ENCODE results near the gene FGF12. TPM values are rescaled to one million over a fixed set of nuclear protein-coding genes. Genes with fewer than 3 reads are reported as not detected.

FGF12 gene
- total and polyA plus RNA-seq, 2 experiments from 2014 or later: 6.0 to 14.3 TPM

DNA sequence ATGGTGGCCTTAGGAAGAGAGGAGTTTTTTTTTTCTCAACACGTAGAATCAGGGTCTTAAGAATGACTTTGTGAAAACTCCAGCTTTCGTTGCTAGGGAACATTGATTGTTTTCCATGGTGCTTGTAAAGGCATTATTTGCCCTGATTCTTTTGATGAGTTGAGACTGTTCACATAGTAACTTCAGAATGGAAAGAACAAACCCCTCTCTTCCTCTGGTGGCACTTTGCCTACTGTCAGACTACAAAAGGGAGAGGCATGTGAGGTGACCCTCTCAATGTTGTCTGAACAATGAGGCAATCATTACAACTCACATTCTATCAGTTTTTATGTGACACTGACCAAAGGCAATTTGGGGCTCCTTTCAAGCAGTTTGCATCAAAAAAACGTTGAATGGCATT is 477.8 kb downstream of the FGF12 start:
- Histone ChIP-seq H3K36me3 (ENCODE audit: insufficient read depth) (no peaks in the 10 kb centered on the region), H3K79me2 (replicated peaks; ENCODE audit: insufficient read depth) (no peaks in the 10 kb centered on the region), H3K4me1 (ENCODE audit: insufficient read depth) (no peaks in the 10 kb centered on the region), H2AFZ (no peak overlapping the region), H3F3A (replicated peaks; ENCODE audit: low read depth) (no peaks in the 10 kb centered on the region), H3K27me3 (ENCODE audit: insufficient read depth) (no peaks in the 10 kb centered on the region), H3K4me3 (no peak overlapping the region), H4K20me1 (replicated peaks; ENCODE audit: insufficient read depth) (no peaks in the 10 kb centered on the region), H3K27ac (ENCODE audit: low read depth) (no peak overlapping the region), H3K4me2 (no peak overlapping the region), H3K9me2 (ENCODE audit: insufficient read depth) (no peaks in the 10 kb centered on the region)
- H3K9me3 Mint-ChIP-seq: no peaks in the 10 kb centered on the region
- no peaks in the 10 kb centered on the region for H3K4me1 Mint-ChIP-seq
- no peak overlapping the region for H3K4me3 Mint-ChIP-seq
- no peak for ATAC-seq
- no peak for TF ChIP-seq EZH2phosphoT487 (IDR thresholded peaks at IDR 0.05; ENCODE audit: unreplicated experiment)
- H3K27ac Mint-ChIP-seq: no peak overlapping the region
- peak; percentile 10 for DNase-seq (ENCODE audit: low spot score)
- H3K27me3 Mint-ChIP-seq (ENCODE audit: insufficient read depth, low read depth, poor library complexity): no peaks in the 10 kb centered on the region
- no peaks in the 10 kb centered on the region for H3K36me3 Mint-ChIP-seq (ENCODE audit: low read depth)

- Histone ChIP-seq H3K36me3 (ENCODE audit: insufficient read depth) (no peaks in the 10 kb centered on the region), H4K20me1 (replicated peaks; ENCODE audit: insufficient read depth) (no peaks in the 10 kb centered on the region), H3K79me2 (replicated peaks; ENCODE audit: insufficient read depth) (no peaks in the 10 kb centered on the region), H3K27ac (ENCODE audit: low read depth) (no peak overlapping the region), H2AFZ (no peak overlapping the region), H3K27me3 (ENCODE audit: insufficient read depth) (no peaks in the 10 kb centered on the region), H3K4me2 (no peak overlapping the region), H3K9me2 (ENCODE audit: insufficient read depth) (no peaks in the 10 kb centered on the region), H3K4me3 (no peak overlapping the region), H3F3A (replicated peaks; ENCODE audit: low read depth) (no peaks in the 10 kb centered on the region), H3K4me1 (ENCODE audit: insufficient read depth) (no peaks in the 10 kb centered on the region)
- Mint-ChIP-seq H3K4me3 (no peak overlapping the region), H3K4me1 (peaks cover 3% of the 10 kb centered on the region; the same call in 2 of the 3 replicates), H3K9me3 (no peaks in the 10 kb centered on the region), H3K36me3 (ENCODE audit: low read depth) (no peaks in the 10 kb centered on the region), H3K27me3 (ENCODE audit: insufficient read depth, low read depth, poor library complexity) (no peaks in the 10 kb centered on the region), H3K27ac (no peak overlapping the region)
- DNase-seq (ENCODE audit: low spot score): no peak
- no peak for TF ChIP-seq EZH2phosphoT487 (IDR thresholded peaks at IDR 0.05; ENCODE audit: unreplicated experiment)
- TF ChIP-seq REST (IDR thresholded peaks at IDR 0.05; ENCODE audit: unreplicated experiment): no peak
- TF ChIP-seq, protein P1, sequence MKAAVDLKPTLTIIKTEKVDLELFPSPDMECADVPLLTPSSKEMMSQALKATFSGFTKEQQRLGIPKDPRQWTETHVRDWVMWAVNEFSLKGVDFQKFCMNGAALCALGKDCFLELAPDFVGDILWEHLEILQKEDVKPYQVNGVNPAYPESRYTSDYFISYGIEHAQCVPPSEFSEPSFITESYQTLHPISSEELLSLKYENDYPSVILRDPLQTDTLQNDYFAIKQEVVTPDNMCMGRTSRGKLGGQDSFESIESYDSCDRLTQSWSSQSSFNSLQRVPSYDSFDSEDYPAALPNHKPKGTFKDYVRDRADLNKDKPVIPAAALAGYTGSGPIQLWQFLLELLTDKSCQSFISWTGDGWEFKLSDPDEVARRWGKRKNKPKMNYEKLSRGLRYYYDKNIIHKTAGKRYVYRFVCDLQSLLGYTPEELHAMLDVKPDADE (IDR thresholded peaks at IDR 0.05): no peak
- no peak for TF ChIP-seq ZNF114 (CRISPR knock-in tag; IDR thresholded peaks at IDR 0.05)
- no peak for TF ChIP-seq STAT1 (IDR thresholded peaks at IDR 0.05; ENCODE audit: unreplicated experiment)
- TF ChIP-seq EZH2 (IDR thresholded peaks at IDR 0.05; ENCODE audit: low read depth, unreplicated experiment): no peak
- no peak for TF ChIP-seq CREB1 (CRISPR knock-in tag; IDR thresholded peaks at IDR 0.05; ENCODE audit: low read depth)
- ATAC-seq: no peak
These were observed 480.3 kb downstream of the FGF12 start for GRCh38 chr3:192246847-192247559.
